Liver (tissue), 9 donors: Measurements from ENCODE around the gene PTK7. TPM values are rescaled to one million over a fixed set of nuclear protein-coding genes. Genes with fewer than 3 reads are reported as not detected.
"Not testable (repeated sequence)": the region's sequence is repeated elsewhere in the genome, so short reads cannot be mapped to it uniquely, and the experiment has no call there.

Experiments used
- DNase-seq: peaks from one replicate; pipeline ENCODE4 v3.0.0-alpha.2; 2017; ENCODE audit warnings: low spot score
- H3K27ac ChIP-seq, 2 donors: one replicate each; pipeline ENCODE4 v1.7.0; 2013; ENCODE audit warnings: inconsistent platforms in 2 of 2, low read length in 2 of 2, control low read depth in 1 of 2, low read depth in 1 of 2, mild to moderate bottlenecking in 1 of 2
- H3K27me3 ChIP-seq, 4 donors: one replicate each; pipeline versions ENCODE4 v1.6.1 to v1.7.0; 2013; ENCODE audit warnings: low read length in 3 of 4, inconsistent platforms in 1 of 4, mild to moderate bottlenecking in 1 of 4, moderate library complexity in 1 of 4; ENCODE audit not compliant: control insufficient read depth in 4 of 4, insufficient read depth in 4 of 4
- H3K36me3 ChIP-seq, 4 donors: one replicate each; pipeline versions ENCODE4 v1.6.1 to v1.7.0; 2013; ENCODE audit warnings: low read length in 3 of 4, mild to moderate bottlenecking in 3 of 4, low read depth in 1 of 4, moderate library complexity in 1 of 4; ENCODE audit not compliant: control insufficient read depth in 4 of 4, insufficient read depth in 3 of 4
- H3K4me1 ChIP-seq, 4 donors: one replicate each; pipeline versions ENCODE4 v1.6.1 to v1.7.0; 2013; ENCODE audit warnings: low read length in 3 of 4, mild to moderate bottlenecking in 3 of 4, moderate library complexity in 1 of 4; ENCODE audit not compliant: control insufficient read depth in 4 of 4, insufficient read depth in 4 of 4
- H3K4me3 ChIP-seq, 3 donors: one replicate each; pipeline versions ENCODE4 v1.6.1 to v1.7.0; 2013; ENCODE audit warnings: low read length in 3 of 3, control low read depth in 1 of 3, low read depth in 1 of 3, mild to moderate bottlenecking in 1 of 3
- H3K9ac ChIP-seq, 2 donors: one replicate each; pipeline ENCODE4 v1.7.0; 2013; ENCODE audit warnings: low read length in 2 of 2, mild to moderate bottlenecking in 2 of 2, moderate library complexity in 2 of 2, control low read depth in 1 of 2, low read depth in 1 of 2
- H3K9me3 ChIP-seq, 4 donors: one replicate each; pipeline versions ENCODE4 v1.6.1 to v1.7.0; 2013; ENCODE audit warnings: low read length in 3 of 4; ENCODE audit not compliant: control insufficient read depth in 4 of 4
- EGR1 ChIP-seq, 2 donors: IDR thresholded peaks; 2 replicates each; pipeline ENCODE4 v1.6.1; 2016 to 2018; ENCODE audit warnings: antibody characterized with exemption in 2 of 2, low read depth in 2 of 2
- FOXA1 ChIP-seq: IDR thresholded peaks from 2 replicates; pipeline ENCODE4 v1.6.1; 2016; ENCODE audit warnings: antibody characterized with exemption
- FOXA2 ChIP-seq: IDR thresholded peaks from 2 replicates; pipeline ENCODE4 v1.6.1; 2016; ENCODE audit warnings: antibody characterized with exemption
- GABPA ChIP-seq, 2 donors: IDR thresholded peaks in 1 of 2; conservative IDR thresholded peaks in 1 of 2; 2 replicates each; pipeline ENCODE4 v1.6.1; 2016; ENCODE audit warnings: antibody characterized with exemption in 2 of 2, mild to moderate bottlenecking in 1 of 2, moderate library complexity in 1 of 2
- HNF4A ChIP-seq, 2 donors: conservative IDR thresholded peaks; 2 replicates each; pipeline ENCODE4 v1.6.1; 2016; ENCODE audit warnings: antibody characterized with exemption in 2 of 2, mild to moderate bottlenecking in 2 of 2
- HNF4G ChIP-seq: IDR thresholded peaks from 2 replicates; pipeline ENCODE4 v1.6.1; 2016; ENCODE audit warnings: antibody characterized with exemption
- NR2F2 ChIP-seq: IDR thresholded peaks from 2 replicates; pipeline ENCODE4 v1.6.1; 2016; ENCODE audit warnings: antibody characterized with exemption
- RAD21 ChIP-seq, 2 donors: IDR thresholded peaks; 2 replicates each; pipeline ENCODE4 v1.6.1; 2016; ENCODE audit warnings: antibody characterized with exemption in 2 of 2, mild to moderate bottlenecking in 2 of 2
- RXRA ChIP-seq, 2 donors: IDR thresholded peaks; 2 replicates each; pipeline ENCODE4 v1.6.1; 2017 to 2018; ENCODE audit warnings: antibody characterized with exemption in 2 of 2, mild to moderate bottlenecking in 1 of 2
- SP1 ChIP-seq: IDR thresholded peaks from 2 replicates; pipeline ENCODE4 v1.6.1; 2018; ENCODE audit warnings: antibody characterized with exemption, mild to moderate bottlenecking
- TAF1 ChIP-seq: conservative IDR thresholded peaks from 2 replicates; pipeline ENCODE4 v1.6.1; 2016; ENCODE audit warnings: antibody characterized with exemption, mild to moderate bottlenecking
- WGBS: extraction: QIAGEN DNeasy Blood & Tissue Kit; methylation state at CpG from one replicate; pipeline ENCODE4 v1.1.7; 2013; 5-methylcytosine and 5-hydroxymethylcytosine counted together
- polyA plus RNA-seq, 2 donors: library from polyadenylated mRNA; stranded (reverse) in 1 of 2; unstranded in 1 of 2; fragments of 200-250 nt in 1 of 2; fragments of >200 nt in 1 of 2; fragmentation: Nextera tagmentation in 1 of 2; extraction: Ambion mirVana in 1 of 2; gene quantifications; one replicate each; pipeline versions ENCODE4 v1.2.1 to v1.2.3, GENCODE V29; 2013 to 2015
- total RNA-seq, 2 donors: library from RNA; depleted of rRNA; stranded (reverse); fragments of >200 nt; gene quantifications; one replicate each; pipeline ENCODE4 v1.2.3, GENCODE V29; 2014
- TF ChIP-seq, protein P1 (sequence below): fragments of 150-350 bp; IDR thresholded peaks from 2 replicates; pipeline ENCODE4 v1.5.1; 2017; ENCODE audit warnings: improper control_type of control experiment, low read depth, low read length; ENCODE audit not compliant: missing input control
- TF ChIP-seq, protein P2 (sequence below): IDR thresholded peaks from 2 replicates; pipeline ENCODE4 v1.6.1; 2016; ENCODE audit warnings: antibody characterized with exemption
- TF ChIP-seq, protein P3 (sequence below): IDR thresholded peaks from 2 replicates; pipeline ENCODE4 v1.6.1; 2016; ENCODE audit warnings: antibody characterized with exemption
- TF ChIP-seq, protein P4 (sequence below): IDR thresholded peaks from 2 replicates; pipeline ENCODE4 v1.6.1; 2016; ENCODE audit warnings: antibody characterized with exemption, mild to moderate bottlenecking
- TF ChIP-seq, protein P5 (sequence below): IDR thresholded peaks from 2 replicates; pipeline ENCODE4 v1.6.1; 2016; ENCODE audit warnings: antibody characterized with exemption
- donor health status: healthy.
- donor health status: healthy.
- donor health status: healthy.
- donor health status: healthy.
- donor health status: healthy.

Gene PTK7
- total and polyA plus RNA-seq, 4 donors: 0.67 to 10.5 (median 1.3) TPM

DNA sequence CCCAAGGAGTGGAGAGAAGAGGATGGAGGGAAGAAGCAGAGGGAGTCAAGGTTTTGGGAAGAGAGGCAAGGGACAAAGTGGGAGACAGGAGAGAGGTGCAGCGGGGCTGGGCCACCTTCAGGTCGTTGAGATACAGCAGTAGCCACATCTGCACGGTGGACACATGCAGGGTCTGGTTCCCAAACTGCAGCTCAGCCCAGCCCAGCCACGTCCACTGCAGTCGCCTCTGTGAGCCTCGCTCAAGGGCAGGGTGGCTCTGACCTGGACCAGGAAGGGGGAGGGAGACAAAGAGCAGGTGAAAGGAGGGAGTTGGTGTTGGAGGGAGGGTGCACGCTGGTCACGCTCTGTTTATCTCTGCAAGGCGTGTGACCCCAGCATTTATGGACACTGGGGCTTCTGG is 37.4 kb upstream of the PTK7 start (continued):
- TF ChIP-seq, protein P1, sequence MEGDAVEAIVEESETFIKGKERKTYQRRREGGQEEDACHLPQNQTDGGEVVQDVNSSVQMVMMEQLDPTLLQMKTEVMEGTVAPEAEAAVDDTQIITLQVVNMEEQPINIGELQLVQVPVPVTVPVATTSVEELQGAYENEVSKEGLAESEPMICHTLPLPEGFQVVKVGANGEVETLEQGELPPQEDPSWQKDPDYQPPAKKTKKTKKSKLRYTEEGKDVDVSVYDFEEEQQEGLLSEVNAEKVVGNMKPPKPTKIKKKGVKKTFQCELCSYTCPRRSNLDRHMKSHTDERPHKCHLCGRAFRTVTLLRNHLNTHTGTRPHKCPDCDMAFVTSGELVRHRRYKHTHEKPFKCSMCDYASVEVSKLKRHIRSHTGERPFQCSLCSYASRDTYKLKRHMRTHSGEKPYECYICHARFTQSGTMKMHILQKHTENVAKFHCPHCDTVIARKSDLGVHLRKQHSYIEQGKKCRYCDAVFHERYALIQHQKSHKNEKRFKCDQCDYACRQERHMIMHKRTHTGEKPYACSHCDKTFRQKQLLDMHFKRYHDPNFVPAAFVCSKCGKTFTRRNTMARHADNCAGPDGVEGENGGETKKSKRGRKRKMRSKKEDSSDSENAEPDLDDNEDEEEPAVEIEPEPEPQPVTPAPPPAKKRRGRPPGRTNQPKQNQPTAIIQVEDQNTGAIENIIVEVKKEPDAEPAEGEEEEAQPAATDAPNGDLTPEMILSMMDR: no peak
- TF ChIP-seq SP1: no peak
- TF ChIP-seq FOXA1: no peak

DNA sequence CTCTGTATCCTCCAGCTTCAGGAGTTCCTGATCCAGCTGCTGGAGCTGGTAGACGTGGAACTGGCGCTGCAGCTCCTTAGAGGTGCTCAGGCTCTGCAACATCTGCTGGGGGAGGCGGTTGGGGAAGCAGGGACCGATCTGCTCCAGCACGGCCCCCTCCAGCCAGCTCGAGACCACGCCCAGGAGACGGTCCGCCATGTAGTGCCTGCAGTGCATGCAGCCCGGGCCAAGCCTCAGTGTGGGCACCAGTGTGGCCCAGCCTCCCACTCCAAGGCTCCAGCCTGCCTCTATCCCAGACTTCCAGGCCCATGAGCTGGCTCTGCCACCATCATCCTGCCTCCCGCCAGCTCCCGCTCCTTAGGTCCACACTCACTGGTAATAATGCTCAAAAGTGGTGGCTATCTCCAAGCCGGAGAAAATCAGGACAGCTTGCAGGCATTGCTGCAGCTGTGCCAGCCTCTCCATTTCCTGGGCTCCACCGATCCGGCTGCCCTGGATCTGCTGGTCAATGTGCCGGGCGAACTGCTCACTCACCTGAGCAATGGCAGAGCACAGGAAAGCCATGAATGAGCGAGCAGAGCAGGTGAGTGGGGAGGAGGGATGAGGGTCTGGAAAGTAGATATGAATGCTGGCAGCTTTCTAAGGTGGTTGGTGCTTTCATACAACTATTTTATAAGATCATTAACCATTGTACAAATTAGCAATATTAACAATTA is 35.4 kb upstream of the PTK7 start:
- no peak overlapping the region for H3K27ac ChIP-seq
- peaks cover 0 to 56% (median 33%) of the 10 kb centered on the region in 4 donors for H3K36me3 ChIP-seq
- no peaks in the 10 kb centered on the region for H3K27me3 ChIP-seq
- no peaks in the 10 kb centered on the region for H3K9me3 ChIP-seq
- TF ChIP-seq SP1: no peak
- TF ChIP-seq RAD21 (IDR thresholded peaks at IDR 0.05): no peak
- TF ChIP-seq NR2F2: no peak
- TF ChIP-seq HNF4G: no peak
- TF ChIP-seq, protein P1: no peak
- no peak for TF ChIP-seq RXRA (IDR thresholded peaks at IDR 0.05)
- TF ChIP-seq, protein P2, sequence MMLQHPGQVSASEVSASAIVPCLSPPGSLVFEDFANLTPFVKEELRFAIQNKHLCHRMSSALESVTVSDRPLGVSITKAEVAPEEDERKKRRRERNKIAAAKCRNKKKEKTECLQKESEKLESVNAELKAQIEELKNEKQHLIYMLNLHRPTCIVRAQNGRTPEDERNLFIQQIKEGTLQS: no peak
- no peak for TF ChIP-seq GABPA (IDR thresholded peaks at IDR 0.05 in 1 of 2, conservative IDR thresholded peaks at IDR 0.05 in 1 of 2)
- TF ChIP-seq, protein P3, sequence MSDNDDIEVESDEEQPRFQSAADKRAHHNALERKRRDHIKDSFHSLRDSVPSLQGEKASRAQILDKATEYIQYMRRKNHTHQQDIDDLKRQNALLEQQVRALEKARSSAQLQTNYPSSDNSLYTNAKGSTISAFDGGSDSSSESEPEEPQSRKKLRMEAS: no peak
- TF ChIP-seq, protein P4, sequence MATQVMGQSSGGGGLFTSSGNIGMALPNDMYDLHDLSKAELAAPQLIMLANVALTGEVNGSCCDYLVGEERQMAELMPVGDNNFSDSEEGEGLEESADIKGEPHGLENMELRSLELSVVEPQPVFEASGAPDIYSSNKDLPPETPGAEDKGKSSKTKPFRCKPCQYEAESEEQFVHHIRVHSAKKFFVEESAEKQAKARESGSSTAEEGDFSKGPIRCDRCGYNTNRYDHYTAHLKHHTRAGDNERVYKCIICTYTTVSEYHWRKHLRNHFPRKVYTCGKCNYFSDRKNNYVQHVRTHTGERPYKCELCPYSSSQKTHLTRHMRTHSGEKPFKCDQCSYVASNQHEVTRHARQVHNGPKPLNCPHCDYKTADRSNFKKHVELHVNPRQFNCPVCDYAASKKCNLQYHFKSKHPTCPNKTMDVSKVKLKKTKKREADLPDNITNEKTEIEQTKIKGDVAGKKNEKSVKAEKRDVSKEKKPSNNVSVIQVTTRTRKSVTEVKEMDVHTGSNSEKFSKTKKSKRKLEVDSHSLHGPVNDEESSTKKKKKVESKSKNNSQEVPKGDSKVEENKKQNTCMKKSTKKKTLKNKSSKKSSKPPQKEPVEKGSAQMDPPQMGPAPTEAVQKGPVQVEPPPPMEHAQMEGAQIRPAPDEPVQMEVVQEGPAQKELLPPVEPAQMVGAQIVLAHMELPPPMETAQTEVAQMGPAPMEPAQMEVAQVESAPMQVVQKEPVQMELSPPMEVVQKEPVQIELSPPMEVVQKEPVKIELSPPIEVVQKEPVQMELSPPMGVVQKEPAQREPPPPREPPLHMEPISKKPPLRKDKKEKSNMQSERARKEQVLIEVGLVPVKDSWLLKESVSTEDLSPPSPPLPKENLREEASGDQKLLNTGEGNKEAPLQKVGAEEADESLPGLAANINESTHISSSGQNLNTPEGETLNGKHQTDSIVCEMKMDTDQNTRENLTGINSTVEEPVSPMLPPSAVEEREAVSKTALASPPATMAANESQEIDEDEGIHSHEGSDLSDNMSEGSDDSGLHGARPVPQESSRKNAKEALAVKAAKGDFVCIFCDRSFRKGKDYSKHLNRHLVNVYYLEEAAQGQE: no peak
- no peak for TF ChIP-seq EGR1 (IDR thresholded peaks at IDR 0.05; ENCODE audit: low read depth in 2 of 2)
- TF ChIP-seq, protein P5, sequence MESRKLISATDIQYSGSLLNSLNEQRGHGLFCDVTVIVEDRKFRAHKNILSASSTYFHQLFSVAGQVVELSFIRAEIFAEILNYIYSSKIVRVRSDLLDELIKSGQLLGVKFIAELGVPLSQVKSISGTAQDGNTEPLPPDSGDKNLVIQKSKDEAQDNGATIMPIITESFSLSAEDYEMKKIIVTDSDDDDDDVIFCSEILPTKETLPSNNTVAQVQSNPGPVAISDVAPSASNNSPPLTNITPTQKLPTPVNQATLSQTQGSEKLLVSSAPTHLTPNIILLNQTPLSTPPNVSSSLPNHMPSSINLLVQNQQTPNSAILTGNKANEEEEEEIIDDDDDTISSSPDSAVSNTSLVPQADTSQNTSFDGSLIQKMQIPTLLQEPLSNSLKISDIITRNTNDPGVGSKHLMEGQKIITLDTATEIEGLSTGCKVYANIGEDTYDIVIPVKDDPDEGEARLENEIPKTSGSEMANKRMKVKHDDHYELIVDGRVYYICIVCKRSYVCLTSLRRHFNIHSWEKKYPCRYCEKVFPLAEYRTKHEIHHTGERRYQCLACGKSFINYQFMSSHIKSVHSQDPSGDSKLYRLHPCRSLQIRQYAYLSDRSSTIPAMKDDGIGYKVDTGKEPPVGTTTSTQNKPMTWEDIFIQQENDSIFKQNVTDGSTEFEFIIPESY: no peak
- no peak for TF ChIP-seq FOXA2
- TF ChIP-seq FOXA1: no peak
- no peak for TF ChIP-seq TAF1
- TF ChIP-seq HNF4A (conservative IDR thresholded peaks at IDR 0.05): no peak
- DNase-seq: no peak
- H3K9ac ChIP-seq: no peak overlapping the region
- no peak overlapping the region for H3K4me3 ChIP-seq
- 97% methylated on average over 18 of the region's 18 CpGs for WGBS
- peaks cover 2 to 6% (median 4%) of the 10 kb centered on the region in 4 donors for H3K4me1 ChIP-seq

DNA sequence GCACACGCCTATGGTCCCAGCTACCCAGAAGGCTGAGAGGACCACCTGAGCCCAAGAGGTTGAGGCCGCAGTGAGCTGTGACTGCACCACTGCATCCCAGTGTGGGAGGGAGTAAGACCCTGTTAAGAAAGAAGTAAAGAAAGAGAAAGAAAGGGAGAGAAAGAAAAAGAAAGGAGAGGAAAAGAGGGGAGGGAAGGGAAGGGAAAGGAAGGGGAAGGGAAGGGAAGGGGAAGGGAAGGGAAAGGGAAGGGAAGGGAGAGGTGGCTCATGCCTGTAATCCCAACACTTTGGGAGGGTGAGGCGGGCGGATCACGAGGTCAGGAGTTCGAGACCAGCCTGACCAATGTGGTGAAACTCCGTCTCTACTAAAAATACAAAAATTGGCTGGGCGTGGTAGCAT is 34.6 kb upstream of the PTK7 start:
- DNase-seq, H3K9me3 ChIP-seq, H3K9ac ChIP-seq, H3K27me3 ChIP-seq, H3K27ac ChIP-seq, H3K4me3 ChIP-seq, H3K4me1 ChIP-seq: not testable (repeated sequence)
- peaks cover under 1 to 61% (median 36%) of the 10 kb centered on the region in 4 donors for H3K36me3 ChIP-seq
- WGBS: 96% methylated on average over 8 of the region's 8 CpGs
